SK-N-SH treated with all-trans-retinoic acid at 6 μM for 48 hours (cell line): ENCODE results near the gene SLC19A1.

ENCODE experiments used
- ATAC-seq: fragments of 200-7000 bp; cut with Tn5 transposase; 3 replicates; pipeline ENCODE4 v1.9.1; 2020; ENCODE audit warnings: mild to moderate bottlenecking, moderate library complexity
- ARNTL ChIP-seq: fragments of 450-650 bp; formaldehyde crosslinking; IDR thresholded peaks from 2 replicates; pipeline ENCODE4 v1.5.0; 2020; ENCODE audit warnings: low read depth, mild to moderate bottlenecking, moderate library complexity, borderline replicate concordance
- BACH2 ChIP-seq: fragments of 250-450 bp; sonication (Bioruptor Pico); IDR thresholded peaks from 2 replicates; pipeline ENCODE4 v1.9.0; 2021; ENCODE audit warnings: mild to moderate bottlenecking, borderline replicate concordance
- CSDC2 ChIP-seq: fragments of 250-450 bp; sonication (Bioruptor Pico); IDR thresholded peaks from 2 replicates; pipeline ENCODE4 v1.5.0; 2020; ENCODE audit warnings: mild to moderate bottlenecking, moderate library complexity
- CSRNP3 ChIP-seq: fragments of 250-450 bp; sonication (Bioruptor Pico); IDR thresholded peaks from 2 replicates; pipeline ENCODE4 v1.5.1; 2021; ENCODE audit warnings: mild to moderate bottlenecking, moderate library complexity
- ESRRG ChIP-seq: fragments of 250-450 bp; sonication (Bioruptor Pico); IDR thresholded peaks from 2 replicates; pipeline ENCODE4 v1.6.1; 2021; ENCODE audit warnings: mild to moderate bottlenecking
- GLIS3 ChIP-seq: fragments of 250-450 bp; sonication (Bioruptor Pico); IDR thresholded peaks from 2 replicates; pipeline ENCODE4 v1.5.0; 2020; ENCODE audit warnings: mild to moderate bottlenecking, moderate library complexity
- ISL1 ChIP-seq: fragments of 250-450 bp; sonication (Bioruptor Pico); IDR thresholded peaks from 2 replicates; pipeline ENCODE4 v2.1.2; 2022; ENCODE audit warnings: mild to moderate bottlenecking, moderate library complexity
- PATZ1 ChIP-seq: fragments of 250-450 bp; sonication (Bioruptor Pico); IDR thresholded peaks from 2 replicates; pipeline ENCODE4 v1.8.0; 2020; ENCODE audit warnings: mild to moderate bottlenecking, moderate library complexity, borderline replicate concordance
- POU6F1 ChIP-seq: fragments of 250-450 bp; sonication (Bioruptor Pico); IDR thresholded peaks from 2 replicates; pipeline ENCODE4 v1.8.0; 2021; ENCODE audit warnings: low read depth, mild to moderate bottlenecking, moderate library complexity, borderline replicate concordance
- PPARA ChIP-seq: fragments of 250-450 bp; sonication (Bioruptor Pico); IDR thresholded peaks from 2 replicates; pipeline ENCODE4 v1.5.0; 2020; ENCODE audit warnings: mild to moderate bottlenecking, borderline replicate concordance
- RARB ChIP-seq: fragments of 250-450 bp; sonication (Bioruptor Pico); IDR thresholded peaks from 2 replicates; pipeline ENCODE4 v1.8.0; 2021; ENCODE audit warnings: mild to moderate bottlenecking, moderate library complexity
- SNAI2 ChIP-seq: fragments of 250-450 bp; sonication (Bioruptor Pico); IDR thresholded peaks from 2 replicates; pipeline ENCODE4 v1.5.0; 2020; ENCODE audit warnings: mild to moderate bottlenecking, moderate library complexity
- TCF4 ChIP-seq: fragments of 250-450 bp; sonication (Bioruptor Pico); IDR thresholded peaks from 2 replicates; pipeline ENCODE4 v1.8.0; 2021; ENCODE audit warnings: mild to moderate bottlenecking, moderate library complexity, borderline replicate concordance
- TOX ChIP-seq: fragments of 250-450 bp; sonication (Bioruptor Pico); IDR thresholded peaks from 2 replicates; pipeline ENCODE4 v1.8.0; 2021; ENCODE audit warnings: mild to moderate bottlenecking, moderate library complexity, borderline replicate concordance
- TSHZ2 ChIP-seq: fragments of 250-450 bp; sonication (Bioruptor Pico); IDR thresholded peaks from 2 replicates; pipeline ENCODE4 v1.5.0; 2020; ENCODE audit warnings: mild to moderate bottlenecking, moderate library complexity
- ZFP3 ChIP-seq: fragments of 250-450 bp; sonication (Bioruptor Pico); IDR thresholded peaks from 2 replicates; pipeline ENCODE4 v1.5.0; 2020; ENCODE audit warnings: mild to moderate bottlenecking, moderate library complexity
- ZFP30 ChIP-seq: fragments of 450-650 bp; formaldehyde crosslinking; IDR thresholded peaks from 2 replicates; pipeline ENCODE4 v1.5.0; 2022; ENCODE audit warnings: mild to moderate bottlenecking, moderate library complexity
- ZNF565 ChIP-seq: fragments of 450-650 bp; formaldehyde crosslinking; conservative IDR thresholded peaks from 2 replicates; pipeline ENCODE4 v1.5.0; 2020; ENCODE audit warnings: low read depth, mild to moderate bottlenecking, moderate library complexity
- ZNF70 ChIP-seq: fragments of 450-650 bp; formaldehyde crosslinking; IDR thresholded peaks from 2 replicates; pipeline ENCODE4 v1.5.0; 2020; ENCODE audit warnings: mild to moderate bottlenecking, moderate library complexity
- ZNF8 ChIP-seq: fragments of 450-650 bp; formaldehyde crosslinking; IDR thresholded peaks from 2 replicates; pipeline ENCODE4 v1.5.0; 2020; ENCODE audit warnings: mild to moderate bottlenecking, moderate library complexity

The SLC19A1 gene

GRCh38 chr21:45519182-45519581 is 23.1 kb downstream of the SLC19A1 start (continued):
- TF ChIP-seq POU6F1 (CRISPR knock-in tag): no peak
- TF ChIP-seq ZNF8 (CRISPR knock-in tag): no peak
- no peak for TF ChIP-seq RARB (CRISPR knock-in tag)
- no peak for TF ChIP-seq TCF4 (CRISPR knock-in tag)
- TF ChIP-seq PATZ1 (CRISPR knock-in tag): no peak
- no peak for TF ChIP-seq ZNF565 (CRISPR knock-in tag)

- TF ChIP-seq TOX (CRISPR knock-in tag): no peak
- no peak for TF ChIP-seq ZNF70 (CRISPR knock-in tag)
- no peak for TF ChIP-seq ZFP30 (CRISPR knock-in tag)
- TF ChIP-seq CSDC2 (CRISPR knock-in tag): no peak
- TF ChIP-seq ZNF8 (CRISPR knock-in tag): no peak
- no peak for TF ChIP-seq ARNTL (CRISPR knock-in tag)
- TF ChIP-seq TSHZ2: no peak
- no peak for TF ChIP-seq BACH2 (CRISPR knock-in tag)
- TF ChIP-seq PATZ1 (CRISPR knock-in tag): no peak
- no peak for TF ChIP-seq PPARA (CRISPR knock-in tag)
- no peak for TF ChIP-seq POU6F1 (CRISPR knock-in tag)
- no peak for TF ChIP-seq ESRRG (CRISPR knock-in tag)
- TF ChIP-seq CSRNP3: no peak
- TF ChIP-seq GLIS3 (CRISPR knock-in tag): no peak
- no peak for TF ChIP-seq ZFP3
- TF ChIP-seq ISL1 (CRISPR knock-in tag): no peak
- no peak for TF ChIP-seq SNAI2 (CRISPR knock-in tag)
- no peak for TF ChIP-seq ZNF565 (CRISPR knock-in tag)
- ATAC-seq: no peak
Measured at GRCh38 chr21:45518742-45519141, 23.5 kb downstream of the SLC19A1 start.
